ENCODE measurements around the gene BCAS3. TPM values are rescaled to one million over a fixed set of nuclear protein-coding genes. Genes with fewer than 3 reads are reported as not detected.

Gene BCAS3
- total RNA-seq, 4 donors from 2014 or later, result 21.7 to 42.2 (median 23.0) TPM

- no peak for TF ChIP-seq CTCF (IDR thresholded peaks at IDR 0.05; ENCODE audit: low read depth)
Observed at GRCh38 chr17:60900688-60901087, 223.0 kb downstream of the BCAS3 start.

GRCh38 chr17:60901242-60901641, 223.6 kb downstream of the BCAS3 start:
- TF ChIP-seq CTCF (IDR thresholded peaks at IDR 0.05; ENCODE audit: low read depth), result no peak

DNA sequence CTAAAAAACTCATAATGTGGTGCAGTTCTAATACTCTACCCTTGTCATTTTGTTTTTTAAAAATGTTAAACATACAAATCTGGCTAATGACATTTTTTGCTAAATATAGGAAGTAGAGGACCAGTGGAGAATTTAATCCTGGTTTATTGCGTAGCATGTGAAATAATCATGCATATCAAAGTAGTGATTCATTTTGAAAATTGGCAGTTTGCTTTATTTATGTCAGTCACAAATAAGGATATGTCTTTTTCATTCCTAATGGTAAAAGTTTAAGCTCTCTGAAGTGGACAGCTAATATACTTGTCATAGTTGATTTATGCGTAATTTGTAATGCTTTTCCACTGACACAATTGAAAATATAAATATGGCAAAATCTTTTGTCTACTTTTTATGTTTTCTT, 224.2 kb downstream of the BCAS3 start:
- no peak for TF ChIP-seq CTCF (IDR thresholded peaks at IDR 0.05; ENCODE audit: low read depth)

DNA sequence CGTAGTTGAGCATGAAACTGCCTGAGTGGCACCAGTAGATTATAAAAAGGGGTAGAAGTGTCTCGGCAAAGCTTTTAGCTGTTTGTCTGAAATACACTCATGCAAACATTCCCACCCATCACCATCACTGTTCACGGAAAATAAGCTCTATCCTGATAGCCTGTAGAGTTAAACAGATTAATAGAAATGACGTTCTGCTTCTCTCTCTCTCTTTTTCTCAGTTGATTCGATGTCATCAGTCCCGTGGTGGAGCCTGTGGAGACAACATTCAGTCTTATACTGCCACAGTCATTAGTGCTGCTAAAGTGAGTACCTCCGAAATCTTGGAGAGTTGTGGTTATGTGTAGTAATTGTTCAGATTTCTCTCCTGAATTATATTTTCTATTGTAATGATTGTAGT, 224.7 kb downstream of the BCAS3 start:
- no peak for TF ChIP-seq CTCF (IDR thresholded peaks at IDR 0.05; ENCODE audit: low read depth)

DNA sequence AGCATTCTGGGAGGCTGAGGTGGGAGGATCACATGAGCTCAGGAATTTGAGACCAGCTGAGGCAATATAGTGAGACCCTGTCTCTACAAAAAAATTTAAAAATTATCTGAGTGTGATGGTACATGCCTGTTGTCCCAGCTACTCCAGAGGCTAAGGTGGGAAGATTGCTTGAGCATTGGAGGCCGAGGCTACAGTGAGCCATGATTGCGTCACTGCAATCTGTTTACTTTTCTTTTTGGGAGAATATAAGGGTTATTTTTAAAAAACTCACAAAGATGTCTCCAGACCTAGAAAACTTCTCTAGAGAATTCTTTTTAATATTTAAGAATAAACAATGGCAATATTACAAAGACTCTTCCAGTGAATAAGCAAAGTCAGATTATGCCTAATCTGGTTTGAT, 226.9 kb downstream of the BCAS3 start:
- no peak for TF ChIP-seq CTCF (IDR thresholded peaks at IDR 0.05; ENCODE audit: low read depth)

- TF ChIP-seq CTCF (IDR thresholded peaks at IDR 0.05; ENCODE audit: low read depth), result no peak
Observed at GRCh38 chr17:60905709-60906108, 228.1 kb downstream of the BCAS3 start.

- TF ChIP-seq CTCF (IDR thresholded peaks at IDR 0.05; ENCODE audit: low read depth), result no peak
Observed at GRCh38 chr17:60908324-60908723, 230.7 kb downstream of the BCAS3 start.
